K562 (cell line): Measurements from ENCODE around the gene CXorf65. TPM values are rescaled to one million over a fixed set of nuclear protein-coding genes. Genes with fewer than 3 reads are reported as not detected.

ENCODE experiments used
- ATAC-seq: fragments of 200-7000 bp; cut with Tn5 transposase; 3 replicates; pipeline ENCODE4 v1.9.1; 2020; ENCODE audit warnings: moderate library complexity
- BruUV-seq: library from RNA; stranded (reverse); fragments of 400-500 nt; replicated peaks from 2 replicates; lab custom pipeline; 2021; lab: Mats Ljungman, UMichigan
- CTCF ChIA-PET: fragments of 300-600 bp; formaldehyde crosslinking; extraction: SDS; loops from one replicate; lab custom pipeline; 2021; ENCODE audit warnings: low intra/inter-chr PET ratio; lab: Yijun Ruan, JAX
- POLR2A ChIA-PET: fragments of 300-600, 350-650 bp; sonication (Branson Sonifier 250); formaldehyde crosslinking; extraction: SDS; loops from one replicate; lab custom pipeline; 2021; ENCODE audit warnings: antibody characterized with exemption, inconsistent platforms; lab: Yijun Ruan, JAX
- DNase-seq, 4 experiments: peaks; one replicate each; pipeline versions ENCODE4 v3.0.0 to v3.0.0-alpha.2; 2011 to 2018; ENCODE audit warnings: low spot score in 3 of 4, mixed read lengths in 3 of 4; ENCODE audit errors: extremely low read depth in 1 of 4
- FAIRE-seq: peaks from 2 replicates; lab custom pipeline; 2011; peaks lifted over from hg19 to GRCh38; lab: Jason Lieb, UNC
- H2AFZ ChIP-seq: 2 replicates; pipeline ENCODE4 v1.6.0; 2011; ENCODE audit warnings: low read depth, low read length, control low read depth, inconsistent platforms
- H3K27ac ChIP-seq: fragments of 200-600 bp; 3 replicates; pipeline ENCODE4 v1.8.0; 2011; ENCODE audit warnings: low read depth, mild to moderate bottlenecking, control low read depth, inconsistent platforms, low read length, moderate library complexity, mixed read lengths; ENCODE audit errors: extremely low read depth
- H3K27me3 ChIP-seq, 2 experiments: fragments of 300-600 bp in 1 of 2; 2 replicates in 1 of 2; 3 replicates in 1 of 2; pipeline versions ENCODE4 v1.6.0 to v1.8.0; 2011; ENCODE audit warnings: inconsistent platforms in 2 of 2, low read length in 2 of 2, mild to moderate bottlenecking in 1 of 2, mixed read lengths in 1 of 2, moderate library complexity in 1 of 2; ENCODE audit not compliant: control insufficient read depth in 2 of 2, insufficient read depth in 2 of 2
- H3K36me3 ChIP-seq: fragments of 300-600 bp; 3 replicates; pipeline ENCODE4 v1.8.0; 2011; ENCODE audit warnings: mild to moderate bottlenecking, low read length, inconsistent platforms; ENCODE audit not compliant: control insufficient read depth, insufficient read depth
- H3K4me1 ChIP-seq, 2 experiments: fragments of 200-600 bp in 1 of 2; replicated peaks in 1 of 2; 2 replicates in 1 of 2; 3 replicates in 1 of 2; pipeline versions ENCODE4 v1.5.1 to v1.8.0; 2011; ENCODE audit warnings: inconsistent platforms in 2 of 2, low read length in 2 of 2, mild to moderate bottlenecking in 1 of 2, mixed read lengths in 1 of 2, moderate library complexity in 1 of 2; ENCODE audit not compliant: control insufficient read depth in 2 of 2, insufficient read depth in 2 of 2
- H3K4me2 ChIP-seq: 2 replicates; pipeline ENCODE4 v1.6.1; 2011; ENCODE audit warnings: low read length, control low read depth, inconsistent platforms, mixed read lengths; ENCODE audit not compliant: insufficient read depth
- H3K4me3 ChIP-seq: fragments of 200-600 bp; sonication (generic), shearing (Covaris generic); 2 replicates; pipeline ENCODE4 v1.5.1; 2016; ENCODE audit warnings: control low read depth, inconsistent platforms
- H3K79me2 ChIP-seq: fragments of 200-600 bp; 3 replicates; pipeline ENCODE4 v1.8.0; 2011; ENCODE audit warnings: low read length, inconsistent platforms; ENCODE audit not compliant: control insufficient read depth, insufficient read depth
- H3K9ac ChIP-seq, 2 experiments: 2 replicates each; pipeline versions ENCODE4 v1.6.0 to v1.6.1; 2011; ENCODE audit warnings: low read depth in 2 of 2, low read length in 2 of 2, control low read depth in 1 of 2, inconsistent platforms in 1 of 2, mild to moderate bottlenecking in 1 of 2, mixed read lengths in 1 of 2; ENCODE audit not compliant: insufficient read depth in 1 of 2
- H3K9me1 ChIP-seq: one replicate; pipeline ENCODE4 v1.6.0; 2011; ENCODE audit warnings: inconsistent platforms, mild to moderate bottlenecking, low read length, moderate library complexity; ENCODE audit not compliant: control insufficient read depth, insufficient read depth
- H3K9me3 ChIP-seq: replicated peaks from 2 replicates; pipeline ENCODE4 v1.5.1; 2011; ENCODE audit warnings: low read depth, low read length, inconsistent platforms; ENCODE audit not compliant: control insufficient read depth, insufficient read depth
- H4K20me1 ChIP-seq: replicated peaks from 2 replicates; pipeline ENCODE4 v1.6.1; 2011; ENCODE audit warnings: low read length, inconsistent platforms, mixed read lengths; ENCODE audit not compliant: control insufficient read depth, insufficient read depth
- ADNP ChIP-seq: fragments of 200-800 bp; sonication (Bioruptor generic); IDR thresholded peaks from 2 replicates; pipeline ENCODE4 v1.6.1; 2016; ENCODE audit warnings: missing genetic modification characterization, missing compliant biosample characterization
- BCLAF1 ChIP-seq, 2 experiments: fragments of 450-650 bp in 1 of 2; IDR thresholded peaks; 2 replicates each; pipeline ENCODE4 v1.6.1; 2011 to 2017; ENCODE audit warnings: low read depth in 2 of 2, antibody characterized with exemption in 1 of 2, borderline replicate concordance in 1 of 2, low read length in 1 of 2, mild to moderate bottlenecking in 1 of 2, mixed read lengths in 1 of 2; ENCODE audit not compliant: control insufficient read depth in 1 of 2
- CHCHD3 ChIP-seq: fragments of 250-450 bp; sonication (Bioruptor Pico); IDR thresholded peaks from 2 replicates; pipeline ENCODE4 v2.1.2; 2022; ENCODE audit warnings: mild to moderate bottlenecking
- CTCF ChIP-seq, 3 experiments: IDR thresholded peaks in 2 of 3; conservative IDR thresholded peaks in 1 of 3; 2 replicates each; pipeline ENCODE4 v1.5.1; 2011 to 2012; ENCODE audit warnings: low read length in 3 of 3, mild to moderate bottlenecking in 3 of 3, control low read depth in 2 of 3, improper control_type of control experiment in 1 of 3, inconsistent platforms in 1 of 3, low read depth in 1 of 3, mixed read lengths in 1 of 3, moderate library complexity in 1 of 3; ENCODE audit not compliant: insufficient read depth in 2 of 3
- FOSL1 ChIP-seq: fragments of 200-800 bp; sonication (Bioruptor generic); conservative IDR thresholded peaks from 2 replicates; pipeline ENCODE4 v1.6.1; 2016; ENCODE audit warnings: missing genetic modification characterization, missing compliant biosample characterization
- GTF3C2 ChIP-seq: IDR thresholded peaks from 3 replicates; pipeline ENCODE4 v1.6.1; 2011; ENCODE audit warnings: borderline replicate concordance, mild to moderate bottlenecking, moderate library complexity; ENCODE audit not compliant: insufficient read length; ENCODE audit errors: extremely low read depth
- HDAC1 ChIP-seq, 2 experiments: fragments of 450-650 bp; IDR thresholded peaks; 2 replicates each; pipeline ENCODE4 v1.6.1; 2016 to 2017; ENCODE audit warnings: inconsistent platforms in 1 of 2, mild to moderate bottlenecking in 1 of 2, moderate library complexity in 1 of 2
- PURB ChIP-seq: sonication (generic); formaldehyde crosslinking; IDR thresholded peaks from 2 replicates; pipeline ENCODE4 v1.9.0; 2021; ENCODE audit warnings: low read depth, mild to moderate bottlenecking, missing genetic modification reagents
- SUPT5H ChIP-seq: fragments of 450-650 bp; IDR thresholded peaks from 2 replicates; pipeline ENCODE4 v1.6.1; 2016
- ZBTB12 ChIP-seq: fragments of 250-450 bp; sonication (Bioruptor Pico); IDR thresholded peaks from 2 replicates; pipeline ENCODE4 v1.4.0; 2020
- ZNF133 ChIP-seq: fragments of 250-450 bp; sonication (Bioruptor Pico); IDR thresholded peaks from 2 replicates; pipeline ENCODE4 v1.4.0; 2020; ENCODE audit warnings: mild to moderate bottlenecking
- ZNF143 ChIP-seq: sonication (generic); formaldehyde crosslinking; IDR thresholded peaks from 2 replicates; pipeline ENCODE4 v1.9.0; 2022; ENCODE audit warnings: mild to moderate bottlenecking, missing genetic modification reagents
- ZNF561 ChIP-seq: fragments of 450-650 bp; formaldehyde crosslinking; conservative IDR thresholded peaks from 2 replicates; pipeline ENCODE4 v1.4.0; 2020; ENCODE audit warnings: mild to moderate bottlenecking, moderate library complexity
- WGBS: fragments of 100-300 bp; shearing (Covaris generic); methylation state at CpG from one replicate; pipeline ENCODE4 v1.1.6; 2016; ENCODE audit warnings: low coverage, mixed read lengths; ENCODE audit not compliant: insufficient coverage; ENCODE audit errors: missing lambda C conversion rate; 5-methylcytosine and 5-hydroxymethylcytosine counted together
- in situ Hi-C: fragments of 300-500 bp; cut with MboI; formaldehyde crosslinking; loops from 4 replicates; pipeline ENCODE4 v1.15.0; 2018; ENCODE audit warnings: inconsistent platforms, mixed read lengths
- intact Hi-C: fragments of 100-400 bp; cut with micrococcal nuclease; formaldehyde crosslinking; loops from 2 replicates; pipeline ENCODE4 v1.14.2; 2022
- polyA plus RNA-seq, 8 experiments: library from polyadenylated mRNA; depleted of rRNA in 4 of 8; stranded (reverse) in 5 of 8; unstranded in 3 of 8; fragments of >200 nt; fragmentation: Nextera tagmentation in 2 of 8; fragmentation: Illumina TruSeq in 1 of 8; extraction: Ambion mirVana in 2 of 8; extraction: Trizol in 1 of 8; gene quantifications; 2 replicates each; pipeline versions ENCODE4 v1.2.1 to v1.2.3, GENCODE V29; 2011 to 2014; ENCODE audit warnings: inconsistent platforms in 1 of 8, missing spikeins in 1 of 8
- total RNA-seq, 7 experiments: library from RNA; depleted of rRNA in 6 of 7; stranded (reverse); fragments of >200 nt in 6 of 7; fragmentation: Illumina TruSeq in 2 of 7; extraction: Trizol in 2 of 7; gene quantifications; 2 replicates each; pipeline versions ENCODE4 v1.2.1 to v1.2.3, GENCODE V29; 2011 to 2021; ENCODE audit warnings: low replicate concordance in 1 of 7

CXorf65 gene
- total and polyA plus RNA-seq, 9 of the 15 experiments (the other 6 are each of a cell fraction or from before 2014, with no cell fraction given), result 1.4 to 8.4 (median 2.9) TPM

- H3K36me3 ChIP-seq, result no peaks in the 10 kb centered on the region
- CTCF ChIA-PET, result no interaction called here
- H3K9me1 ChIP-seq, result no peaks in the 10 kb centered on the region
- FAIRE-seq (no peak), DNase-seq (no peak), ATAC-seq (peak; percentile 13; the same call in 1 of the 3 replicates)
- no peaks in the 10 kb centered on the region for H3K27me3 ChIP-seq
- in situ Hi-C loops, result no loop called here
- no peak overlapping the region for H3K9ac ChIP-seq
- POLR2A ChIA-PET, result interaction anchor here (1.3 kb wide), 1 partner anchor 22 kb away, joined by 4 read pairs; no protein-coding TSS in a partner anchor
- H3K4me1 ChIP-seq, result peaks cover 37 to 72% of the 10 kb centered on the region in 2 experiments
- no peak overlapping the region for H2AFZ ChIP-seq
- H3K27ac ChIP-seq, result no peak overlapping the region; the same call in 2 of the 3 replicates
- intact Hi-C loops, result no loop called here
- H3K4me2 ChIP-seq, result no peak overlapping the region
- no TSS peak for BruUV-seq
- no peak overlapping the region for H3K4me3 ChIP-seq
- peaks cover 21% of the 10 kb centered on the region; the same call in 2 of the 3 replicates for H3K79me2 ChIP-seq
- no peaks in the 10 kb centered on the region for H4K20me1 ChIP-seq
- H3K9me3 ChIP-seq, result no peaks in the 10 kb centered on the region
- WGBS, result 93% methylated on average over 6 of the region's 6 CpGs
- TF ChIP-seq GTF3C2 (no peak), ADNP (no peak), PURB (CRISPR knock-in tag) (no peak), ZNF143 (CRISPR knock-in tag) (no peak), ZNF561 (CRISPR knock-in tag) (no peak), HDAC1 (IDR thresholded peaks at IDR 0.05) (no peak), ZNF133 (no peak), BCLAF1 (IDR thresholded peaks at IDR 0.05; ENCODE audit: borderline replicate concordance in 1 of 2, control insufficient read depth in 1 of 2, low read depth in 2 of 2, low read length in 1 of 2) (no peak), ZBTB12 (CRISPR knock-in tag) (no peak), FOSL1 (tag) (no peak), CTCF (IDR thresholded peaks at IDR 0.05 in 2 of 3, conservative IDR thresholded peaks at IDR 0.05 in 1 of 3; ENCODE audit: insufficient read depth in 2 of 3, low read depth in 1 of 3, low read length in 3 of 3) (no peak), CHCHD3 (no peak), SUPT5H (no peak)
These were observed 2.5 kb upstream of the CXorf65 start for GRCh38 chrX:71109051-71109450.
